WTC11 (cell line): ENCODE measurements around the gene CD300LD.

Source experiments
- ATF6 ChIP-seq: sonication (generic); formaldehyde crosslinking; IDR thresholded peaks from 2 replicates; pipeline ENCODE4 v1.8.1; 2023; ENCODE audit warnings: mild to moderate bottlenecking, missing genetic modification reagents
- CREB1 ChIP-seq: sonication (generic); formaldehyde crosslinking; IDR thresholded peaks from 2 replicates; pipeline ENCODE4 v1.8.0; 2023; ENCODE audit warnings: mild to moderate bottlenecking, missing genetic modification reagents
- ESRRA ChIP-seq: sonication (generic); formaldehyde crosslinking; IDR thresholded peaks from 2 replicates; pipeline ENCODE4 v1.8.1; 2022; ENCODE audit warnings: mild to moderate bottlenecking, missing genetic modification reagents, borderline replicate concordance
- TF ChIP-seq, protein P1 (sequence below): fragments of 200-600 bp; IDR thresholded peaks from 2 replicates; pipeline ENCODE4 v1.8.0; 2022; ENCODE audit warnings: antibody characterized with exemption
- TF ChIP-seq, protein P2 (sequence below): sonication (generic); formaldehyde crosslinking; IDR thresholded peaks from 2 replicates; pipeline ENCODE4 v1.8.1; 2023; ENCODE audit warnings: mild to moderate bottlenecking, missing genetic modification reagents, moderate library complexity

GRCh38 chr17:74599448-74599939, 7.4 kb upstream of the CD300LD start:
- no peak for TF ChIP-seq ATF6
- TF ChIP-seq CREB1 (CRISPR knock-in tag) = no peak
- TF ChIP-seq, protein P1, sequence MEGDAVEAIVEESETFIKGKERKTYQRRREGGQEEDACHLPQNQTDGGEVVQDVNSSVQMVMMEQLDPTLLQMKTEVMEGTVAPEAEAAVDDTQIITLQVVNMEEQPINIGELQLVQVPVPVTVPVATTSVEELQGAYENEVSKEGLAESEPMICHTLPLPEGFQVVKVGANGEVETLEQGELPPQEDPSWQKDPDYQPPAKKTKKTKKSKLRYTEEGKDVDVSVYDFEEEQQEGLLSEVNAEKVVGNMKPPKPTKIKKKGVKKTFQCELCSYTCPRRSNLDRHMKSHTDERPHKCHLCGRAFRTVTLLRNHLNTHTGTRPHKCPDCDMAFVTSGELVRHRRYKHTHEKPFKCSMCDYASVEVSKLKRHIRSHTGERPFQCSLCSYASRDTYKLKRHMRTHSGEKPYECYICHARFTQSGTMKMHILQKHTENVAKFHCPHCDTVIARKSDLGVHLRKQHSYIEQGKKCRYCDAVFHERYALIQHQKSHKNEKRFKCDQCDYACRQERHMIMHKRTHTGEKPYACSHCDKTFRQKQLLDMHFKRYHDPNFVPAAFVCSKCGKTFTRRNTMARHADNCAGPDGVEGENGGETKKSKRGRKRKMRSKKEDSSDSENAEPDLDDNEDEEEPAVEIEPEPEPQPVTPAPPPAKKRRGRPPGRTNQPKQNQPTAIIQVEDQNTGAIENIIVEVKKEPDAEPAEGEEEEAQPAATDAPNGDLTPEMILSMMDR = no peak
- no peak for TF ChIP-seq ESRRA
- TF ChIP-seq, protein P2, sequence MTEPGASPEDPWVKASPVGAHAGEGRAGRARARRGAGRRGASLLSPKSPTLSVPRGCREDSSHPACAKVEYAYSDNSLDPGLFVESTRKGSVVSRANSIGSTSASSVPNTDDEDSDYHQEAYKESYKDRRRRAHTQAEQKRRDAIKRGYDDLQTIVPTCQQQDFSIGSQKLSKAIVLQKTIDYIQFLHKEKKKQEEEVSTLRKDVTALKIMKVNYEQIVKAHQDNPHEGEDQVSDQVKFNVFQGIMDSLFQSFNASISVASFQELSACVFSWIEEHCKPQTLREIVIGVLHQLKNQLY = no peak
